Mammary epithelial cell (primary cell): ENCODE data around the gene USP40.

ENCODE experiments used
- CTCF ChIP-seq, 2 donors: IDR thresholded peaks in 1 of 2; conservative IDR thresholded peaks in 1 of 2; 2 replicates each; pipeline ENCODE4 v1.5.1; 2011 to 2012; ENCODE audit warnings: inconsistent platforms in 2 of 2, low read length in 2 of 2, mild to moderate bottlenecking in 2 of 2, control low read depth in 1 of 2, low read depth in 1 of 2; ENCODE audit not compliant: insufficient read depth in 1 of 2; ENCODE audit errors: extremely low read depth in 1 of 2
- EZH2 ChIP-seq: IDR thresholded peaks from 2 replicates; pipeline ENCODE4 v1.6.1; 2012; ENCODE audit warnings: low read length, inconsistent platforms, borderline replicate concordance

DNA sequence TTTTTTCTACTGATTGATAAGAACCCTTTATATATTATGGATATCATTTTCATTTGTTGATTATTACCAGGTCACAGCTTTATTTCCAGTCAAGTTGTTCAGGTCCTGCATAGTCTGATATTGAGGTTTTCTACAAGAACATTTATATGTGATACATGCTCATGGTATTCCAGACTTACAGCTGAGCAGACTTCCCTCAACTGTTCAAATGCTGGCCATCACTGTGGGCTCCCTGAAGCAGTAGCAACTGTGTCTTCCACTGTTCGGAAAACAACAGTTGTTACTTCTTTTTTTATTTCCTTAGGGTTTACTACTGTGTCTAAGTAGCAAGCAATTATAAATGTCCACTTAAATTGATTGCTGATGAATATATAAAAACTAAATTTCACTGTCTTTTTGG, 132.8 kb downstream of the USP40 start:
- TF ChIP-seq EZH2 (no peak), CTCF (conservative IDR thresholded peaks at IDR 0.05 in 1 of 2, IDR thresholded peaks at IDR 0.05 in 1 of 2; ENCODE audit: extremely low read depth in 1 of 2, insufficient read depth in 1 of 2, low read depth in 1 of 2, low read length in 2 of 2) (no peak)
